ENCODE measurements around the gene CYTH1. TPM values are rescaled to one million over a fixed set of nuclear protein-coding genes. Genes with fewer than 3 reads are reported as not detected.

Gene CYTH1
- total RNA-seq, 2 experiments from 2014 or later, result 137 to 138 TPM

DNA sequence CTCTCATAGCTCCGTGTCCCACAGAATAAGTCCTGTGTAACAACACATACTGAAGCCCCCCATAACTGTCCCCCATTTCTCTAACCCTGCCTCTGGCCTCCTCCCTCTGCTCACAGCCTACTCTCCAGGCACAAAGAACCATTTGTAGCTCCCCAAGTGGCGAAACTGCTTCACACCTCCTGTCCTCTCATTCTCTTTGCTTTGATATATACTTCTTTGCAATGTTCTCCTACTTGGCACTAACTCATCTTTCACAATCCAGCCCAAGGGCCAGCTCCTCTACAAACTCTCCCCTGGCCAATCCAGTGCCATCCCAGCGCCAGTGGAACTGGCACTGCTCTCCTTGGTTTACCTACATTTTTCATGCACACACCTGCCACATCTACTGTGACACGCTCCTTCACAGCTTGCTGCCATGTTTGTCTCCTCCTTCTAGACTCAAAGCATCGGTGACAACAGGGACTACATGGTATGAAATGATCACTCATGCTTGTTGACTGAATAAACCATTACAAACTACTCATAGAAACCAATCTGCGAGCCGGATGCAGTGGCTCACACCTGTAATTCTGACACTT lies 12.8 kb downstream of the CYTH1 start:
- Mint-ChIP-seq H3K27ac (no peak overlapping the region), H3K9me3 (ENCODE audit: insufficient read depth) (no peaks in the 10 kb centered on the region), H3K4me1 (ENCODE audit: low read depth) (peaks cover 39% of the 10 kb centered on the region), H3K27me3 (ENCODE audit: low read depth) (no peaks in the 10 kb centered on the region), H3K36me3 (ENCODE audit: low read depth) (peaks cover 26% of the 10 kb centered on the region), H3K4me3 (no peak overlapping the region)
- POLR2A ChIA-PET, result interaction anchor here (0.5 to 4.0 kb wide), 7 partner anchors 10 to 51 kb away, joined by 3 to 35 read pairs (median 4); no protein-coding TSS in a partner anchor
- ATAC-seq (peak; percentile 21), DNase-seq (no peak)
- CTCF ChIA-PET, result interaction anchor here (0.7 to 5.9 kb wide), 14 partner anchors 8 to 60 kb away, joined by 3 to 51 read pairs (median 5); no protein-coding TSS in a partner anchor

DNA sequence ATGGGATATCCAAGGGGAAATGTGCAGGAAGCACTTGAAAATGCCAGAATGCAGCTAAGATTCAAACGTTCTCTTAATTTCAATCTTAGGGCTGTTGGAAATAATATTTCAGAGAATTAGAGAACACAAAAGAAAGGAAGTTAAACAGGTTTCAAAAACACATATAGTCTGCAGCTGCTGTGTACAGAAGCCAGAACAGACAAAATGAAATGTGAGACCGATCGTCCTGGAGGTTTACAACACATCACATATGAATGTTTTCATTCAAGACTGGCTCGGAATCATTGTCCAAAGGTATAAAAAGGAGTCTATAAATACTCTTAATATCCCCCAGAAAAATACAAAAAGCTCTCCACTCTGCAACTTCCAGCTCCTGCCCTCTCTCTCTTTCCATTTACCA lies 14.3 kb downstream of the CYTH1 start:
- no peak for ATAC-seq
- H3K4me3 Mint-ChIP-seq, result no peak overlapping the region
- no peak overlapping the region for H3K27ac Mint-ChIP-seq
- peaks cover 21% of the 10 kb centered on the region for H3K36me3 Mint-ChIP-seq (ENCODE audit: low read depth)
- DNase-seq, result no peak
- no peaks in the 10 kb centered on the region for H3K27me3 Mint-ChIP-seq (ENCODE audit: low read depth)
- H3K4me1 Mint-ChIP-seq (ENCODE audit: low read depth), result peaks cover 35% of the 10 kb centered on the region
- CTCF ChIA-PET, result interaction anchor here (1.0 to 5.9 kb wide), 5 partner anchors 11 to 50 kb away, joined by 3 to 51 read pairs (median 10); no protein-coding TSS in a partner anchor
- POLR2A ChIA-PET, result interaction anchor here (1.0 to 2.3 kb wide), 4 partner anchors 13 to 20 kb away, joined by 3 to 6 read pairs (median 4); no protein-coding TSS in a partner anchor
- no peaks in the 10 kb centered on the region for H3K9me3 Mint-ChIP-seq (ENCODE audit: insufficient read depth)

DNA sequence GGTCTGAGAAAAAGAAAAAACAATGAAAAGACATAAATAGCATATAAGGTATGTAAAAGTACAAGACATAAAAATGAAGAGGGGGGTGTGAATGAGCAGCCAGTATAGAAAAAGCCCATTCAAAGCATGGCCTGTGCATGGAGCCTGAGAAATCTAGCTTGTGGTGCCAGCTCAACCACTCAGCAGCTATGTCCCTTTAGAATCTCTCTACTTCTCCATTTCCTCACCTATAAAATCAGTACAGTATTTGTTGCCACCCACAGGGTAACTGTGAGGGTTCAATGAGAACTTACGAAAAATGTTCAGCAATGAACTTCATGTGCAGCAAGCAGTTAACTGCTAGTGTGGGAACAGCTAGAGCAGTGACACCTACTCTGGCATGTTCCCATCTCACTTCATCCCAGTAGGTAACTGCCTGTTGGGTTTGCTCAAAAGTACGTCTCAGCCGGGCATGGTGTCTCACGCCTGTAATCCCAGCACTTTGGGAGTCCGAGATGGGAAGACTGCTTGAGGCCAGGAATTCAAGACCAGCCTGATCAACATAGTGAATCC lies 15.3 kb downstream of the CYTH1 start:
- Mint-ChIP-seq H3K27me3 (ENCODE audit: low read depth) (no peaks in the 10 kb centered on the region), H3K9me3 (ENCODE audit: insufficient read depth) (no peaks in the 10 kb centered on the region), H3K36me3 (ENCODE audit: low read depth) (peaks cover 17% of the 10 kb centered on the region), H3K27ac (no peak overlapping the region), H3K4me3 (no peak overlapping the region), H3K4me1 (ENCODE audit: low read depth) (peaks cover 35% of the 10 kb centered on the region)
- ChIA-PET POLR2A (interaction anchor here (1.6 to 2.3 kb wide), 2 partner anchors 14 to 19 kb away, joined by 3 to 6 read pairs; no protein-coding TSS in a partner anchor), CTCF (interaction anchor here (0.7 to 5.9 kb wide), 7 partner anchors 10 to 58 kb away, joined by 3 to 51 read pairs (median 7); no protein-coding TSS in a partner anchor)
- peak; percentile 3 for ATAC-seq
- DNase-seq, result no peak

DNA sequence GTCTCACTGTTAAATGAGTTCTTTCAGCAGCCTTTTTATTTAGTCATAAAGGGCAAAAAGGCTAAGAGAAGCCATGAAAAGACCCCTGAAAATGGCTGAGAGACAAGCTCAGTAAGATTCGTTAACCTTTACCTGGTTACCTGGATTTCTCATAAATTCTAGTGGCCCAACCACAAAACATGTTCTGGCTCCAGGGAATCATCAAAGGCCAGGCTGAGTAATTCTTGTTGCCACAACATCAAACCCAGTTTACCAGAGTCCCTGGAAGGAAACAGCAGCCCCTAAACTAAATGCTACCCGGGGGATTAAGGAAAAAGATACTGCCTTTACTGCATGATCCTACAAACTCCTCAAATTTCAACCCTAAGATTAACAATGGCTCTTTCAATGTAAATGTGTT lies 15.8 kb downstream of the CYTH1 start:
- Mint-ChIP-seq H3K9me3 (ENCODE audit: insufficient read depth) (no peaks in the 10 kb centered on the region), H3K4me1 (ENCODE audit: low read depth) (peaks cover 34% of the 10 kb centered on the region), H3K27me3 (ENCODE audit: low read depth) (no peaks in the 10 kb centered on the region), H3K4me3 (no peak overlapping the region), H3K27ac (no peak overlapping the region), H3K36me3 (ENCODE audit: low read depth) (peaks cover 14% of the 10 kb centered on the region)
- CTCF ChIA-PET, result interaction anchor here (1.5 to 5.9 kb wide), 4 partner anchors 9 to 57 kb away, joined by 5 to 51 read pairs (median 6); no protein-coding TSS in a partner anchor
- ATAC-seq, result no peak
- DNase-seq, result no peak
- POLR2A ChIA-PET, result interaction anchor here (2.3 kb wide), 1 partner anchor 15 kb away, joined by 6 read pairs; no protein-coding TSS in a partner anchor

DNA sequence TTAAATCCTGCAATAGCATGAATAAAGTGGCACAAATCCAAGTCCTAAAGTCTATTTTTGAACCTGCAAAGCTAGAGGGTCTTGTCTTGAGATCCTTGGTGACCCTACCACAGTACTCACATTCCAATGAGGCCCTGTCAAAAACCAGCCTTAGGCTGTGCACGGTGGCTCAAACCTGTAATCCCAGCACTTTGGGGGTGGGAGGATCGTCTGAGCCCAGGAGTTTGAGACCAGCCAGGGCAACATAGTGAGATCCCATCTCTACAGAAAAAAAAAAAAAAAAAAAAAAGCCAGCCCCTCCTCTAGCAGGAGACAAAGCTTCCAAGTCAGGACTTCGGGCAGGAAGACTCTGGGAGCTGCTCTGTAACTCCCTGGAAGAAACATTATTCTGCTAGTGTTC lies 16.3 kb downstream of the CYTH1 start:
- Mint-ChIP-seq H3K9me3 (ENCODE audit: insufficient read depth) (no peaks in the 10 kb centered on the region), H3K27me3 (ENCODE audit: low read depth) (no peaks in the 10 kb centered on the region), H3K36me3 (ENCODE audit: low read depth) (peaks cover 12% of the 10 kb centered on the region), H3K4me3 (no peak overlapping the region), H3K4me1 (ENCODE audit: low read depth) (peaks cover 34% of the 10 kb centered on the region), H3K27ac (no peak overlapping the region)
- ATAC-seq, result no peak
- ChIA-PET CTCF (interaction anchor here (1.5 to 2.3 kb wide), 3 partner anchors 11 to 57 kb away, joined by 5 to 7 read pairs (median 5); no protein-coding TSS in a partner anchor), POLR2A (no interaction called here)
- no peak for DNase-seq

DNA sequence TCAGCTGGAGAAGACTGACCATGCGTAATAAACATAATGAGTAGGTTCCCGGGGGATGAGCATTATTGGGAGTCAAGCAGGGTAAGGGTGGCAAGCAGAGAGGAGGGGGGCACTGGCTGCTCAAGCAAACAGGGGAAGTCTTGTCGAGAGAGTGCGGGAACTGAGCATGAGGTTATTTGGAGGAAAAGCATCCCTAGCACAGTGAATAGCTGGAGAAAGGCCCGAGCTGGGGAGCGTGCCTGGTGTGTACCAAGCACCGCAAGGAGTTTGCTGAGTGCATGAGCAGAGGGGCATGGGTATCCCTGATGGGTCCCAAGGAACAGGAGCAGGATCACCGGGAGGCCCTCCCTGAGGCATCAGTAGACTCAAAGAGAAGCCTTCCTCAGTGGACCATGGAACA lies 17.2 kb downstream of the CYTH1 start:
- ATAC-seq (no peak), DNase-seq (no peak)
- H3K4me1 Mint-ChIP-seq (ENCODE audit: low read depth), result peaks cover 35% of the 10 kb centered on the region
- POLR2A ChIA-PET, result interaction anchor here (0.6 kb wide), 1 partner anchor 10 kb away, joined by 3 read pairs; no protein-coding TSS in a partner anchor
- CTCF ChIA-PET, result no interaction called here
- no peak overlapping the region for H3K27ac Mint-ChIP-seq
- H3K27me3 Mint-ChIP-seq (ENCODE audit: low read depth), result no peaks in the 10 kb centered on the region
- peaks cover 9% of the 10 kb centered on the region for H3K36me3 Mint-ChIP-seq (ENCODE audit: low read depth)
- no peak overlapping the region for H3K4me3 Mint-ChIP-seq
- no peaks in the 10 kb centered on the region for H3K9me3 Mint-ChIP-seq (ENCODE audit: insufficient read depth)

DNA sequence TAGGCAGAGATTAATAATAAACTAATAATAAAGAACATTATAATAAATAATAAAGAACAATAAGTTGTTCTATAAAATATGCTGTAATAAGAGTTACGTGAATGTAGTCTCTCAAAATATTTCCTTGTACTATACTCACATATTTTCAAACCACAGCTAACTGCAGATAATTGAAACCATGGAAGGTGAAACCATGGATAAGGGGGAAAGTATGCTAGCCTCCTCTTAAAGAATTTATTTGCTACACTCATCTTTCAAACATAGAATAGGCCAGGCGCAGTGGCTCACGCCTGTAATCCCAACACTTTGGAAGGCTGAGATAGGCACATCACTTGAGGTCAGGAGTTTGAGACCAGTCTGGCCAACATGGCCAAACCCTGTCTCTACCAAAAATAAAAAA lies 18.5 kb downstream of the CYTH1 start:
- Mint-ChIP-seq H3K27ac (no peak overlapping the region), H3K4me1 (ENCODE audit: low read depth) (peaks cover 47% of the 10 kb centered on the region), H3K36me3 (ENCODE audit: low read depth) (peaks cover 11% of the 10 kb centered on the region), H3K4me3 (no peak overlapping the region), H3K27me3 (ENCODE audit: low read depth) (no peaks in the 10 kb centered on the region), H3K9me3 (ENCODE audit: insufficient read depth) (no peaks in the 10 kb centered on the region)
- DNase-seq, result no peak
- POLR2A ChIA-PET, result interaction anchor here (0.6 to 1.1 kb wide), 2 partner anchors 24 to 26 kb away, joined by 3 read pairs; no protein-coding TSS in a partner anchor
- CTCF ChIA-PET, result no interaction called here
- ATAC-seq, result no peak

DNA sequence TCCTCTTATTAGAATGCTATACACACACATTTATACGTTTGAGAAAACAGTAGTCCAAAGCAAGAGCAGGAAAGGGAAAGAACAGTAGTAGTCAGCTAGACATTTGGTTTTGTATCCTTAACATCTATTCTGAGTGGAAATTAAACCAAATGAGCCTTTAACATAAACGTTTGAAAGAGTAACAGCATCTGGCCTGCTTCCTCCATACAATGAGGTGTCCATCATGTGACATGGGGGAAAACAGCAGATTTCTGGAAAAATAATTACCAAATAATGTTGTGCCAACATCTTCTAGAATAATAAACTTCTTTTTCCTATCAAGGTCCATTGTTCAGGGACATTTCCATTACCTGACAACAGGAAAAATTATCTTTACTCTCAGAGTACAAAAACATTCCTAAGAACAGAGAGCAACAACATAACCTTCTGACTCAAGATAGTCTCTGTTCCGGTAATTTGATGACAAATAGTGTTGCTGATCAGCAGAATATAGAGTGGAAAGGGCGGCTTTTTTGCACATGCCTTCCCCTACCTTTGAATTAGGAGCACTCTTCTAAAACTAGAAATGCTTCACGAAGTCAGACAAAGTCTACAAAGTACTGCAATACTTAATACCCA lies 20.2 kb downstream of the CYTH1 start:
- peaks cover 62% of the 10 kb centered on the region for H3K4me1 Mint-ChIP-seq (ENCODE audit: low read depth)
- peaks cover 11% of the 10 kb centered on the region for H3K36me3 Mint-ChIP-seq (ENCODE audit: low read depth)
- no peak overlapping the region for H3K4me3 Mint-ChIP-seq
- no peak for ATAC-seq
- no peaks in the 10 kb centered on the region for H3K27me3 Mint-ChIP-seq (ENCODE audit: low read depth)
- H3K9me3 Mint-ChIP-seq (ENCODE audit: insufficient read depth), result no peaks in the 10 kb centered on the region
- no peak for DNase-seq
- ChIA-PET CTCF (no interaction called here), POLR2A (no interaction called here)
- peak overlapping the region; percentile 10 for H3K27ac Mint-ChIP-seq

DNA sequence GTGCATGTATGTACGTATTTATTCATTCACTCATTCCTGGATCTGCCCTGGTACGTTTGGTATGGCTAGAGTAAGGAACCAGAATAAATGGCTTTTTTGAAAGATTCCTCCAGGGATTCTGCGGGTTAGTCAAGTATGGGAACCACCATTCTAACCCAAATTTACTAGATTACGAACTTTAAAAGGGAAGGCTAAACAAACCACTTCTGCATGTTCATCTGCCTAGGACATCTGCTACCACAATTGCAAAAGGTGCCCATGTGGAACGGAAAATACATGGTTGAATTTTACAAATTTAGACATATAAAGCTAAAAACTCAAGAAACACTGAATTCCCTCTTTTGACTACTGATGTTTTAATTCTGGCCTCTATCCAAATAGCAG lies 22.1 kb downstream of the CYTH1 start:
- Mint-ChIP-seq H3K27ac (peak overlapping the region; percentile 87), H3K9me3 (ENCODE audit: insufficient read depth) (no peaks in the 10 kb centered on the region), H3K27me3 (ENCODE audit: low read depth) (no peaks in the 10 kb centered on the region), H3K36me3 (ENCODE audit: low read depth) (peaks cover 16% of the 10 kb centered on the region), H3K4me1 (ENCODE audit: low read depth) (peaks cover 76% of the 10 kb centered on the region), H3K4me3 (peak overlapping the region; percentile 59)
- ChIA-PET CTCF (interaction anchor here (0.8 to 6.0 kb wide), 6 partner anchors 9 to 24 kb away, joined by 3 to 51 read pairs (median 4); no protein-coding TSS in a partner anchor), POLR2A (interaction anchor here (0.8 to 2.0 kb wide), 6 partner anchors 9 to 35 kb away, joined by 4 to 9 read pairs (median 5); no protein-coding TSS in a partner anchor)
- DNase-seq, result no peak
- ATAC-seq, result no peak

DNA sequence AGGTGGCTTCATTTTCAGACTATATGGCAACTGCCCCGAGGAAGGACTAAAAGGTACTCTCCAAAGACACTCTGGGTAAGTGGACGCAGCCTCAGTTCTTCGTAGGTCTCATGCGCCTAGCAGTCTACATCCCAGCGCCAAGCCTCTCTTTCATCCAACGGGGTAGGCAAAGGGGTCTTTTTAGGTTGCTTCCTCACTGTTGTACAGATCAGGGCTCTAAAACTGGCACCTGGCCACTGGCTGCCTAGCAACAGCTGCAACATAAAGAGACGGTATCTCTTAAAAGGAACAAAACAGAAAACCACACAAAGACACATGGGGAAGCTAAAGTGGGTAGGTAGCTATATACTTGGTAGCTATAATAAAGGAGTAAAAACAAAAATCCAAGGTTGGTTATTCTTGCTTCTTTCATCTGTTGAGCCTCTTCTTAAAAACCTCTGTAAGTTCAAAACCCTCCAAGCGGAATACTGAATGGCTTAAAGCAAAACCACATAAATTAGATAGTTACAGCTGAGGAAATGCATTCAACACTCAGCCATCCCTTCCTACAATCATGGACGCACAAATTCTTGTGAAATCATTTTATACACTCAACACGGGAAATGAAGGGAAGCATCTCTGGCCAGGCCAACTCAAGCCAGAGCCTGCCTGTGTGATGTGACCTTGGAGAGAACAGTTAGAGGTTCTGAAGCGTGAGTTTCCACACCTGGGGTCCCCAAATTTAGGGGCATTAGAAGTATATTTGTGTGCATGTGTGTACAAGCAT lies 22.7 kb downstream of the CYTH1 start:
- CTCF ChIA-PET, result interaction anchor here (0.8 to 6.0 kb wide), 8 partner anchors 10 to 24 kb away, joined by 3 to 51 read pairs (median 4); no protein-coding TSS in a partner anchor
- H3K27ac Mint-ChIP-seq, result peak overlapping the region; percentile 87
- H3K4me3 Mint-ChIP-seq, result peak overlapping the region; percentile 59
- H3K4me1 Mint-ChIP-seq (ENCODE audit: low read depth), result peaks cover 71% of the 10 kb centered on the region
- ATAC-seq (peak; percentile 89), DNase-seq (peak; percentile 84)
- POLR2A ChIA-PET, result interaction anchor here (0.8 to 2.0 kb wide), 8 partner anchors 10 to 34 kb away, joined by 3 to 9 read pairs (median 5); partner anchors contain the start of gene CYTH1
- H3K27me3 Mint-ChIP-seq (ENCODE audit: low read depth), result no peaks in the 10 kb centered on the region
- no peaks in the 10 kb centered on the region for H3K9me3 Mint-ChIP-seq (ENCODE audit: insufficient read depth)
- H3K36me3 Mint-ChIP-seq (ENCODE audit: low read depth), result peaks cover 18% of the 10 kb centered on the region
